WTC11 (cell line): ENCODE measurements around the gene TMPRSS12.

Source experiments
- CREM ChIP-seq: sonication (generic); formaldehyde crosslinking; IDR thresholded peaks from 2 replicates; pipeline ENCODE4 v1.8.1; 2022; ENCODE audit warnings: mild to moderate bottlenecking, missing genetic modification reagents, moderate library complexity
- ESRRA ChIP-seq: sonication (generic); formaldehyde crosslinking; IDR thresholded peaks from 2 replicates; pipeline ENCODE4 v1.8.1; 2022; ENCODE audit warnings: mild to moderate bottlenecking, missing genetic modification reagents, borderline replicate concordance
- GTF2I ChIP-seq: fragments of 250-450 bp; sonication (Bioruptor Pico); conservative IDR thresholded peaks from 2 replicates; pipeline ENCODE4 v1.4.0; 2021; ENCODE audit warnings: mild to moderate bottlenecking
- SOX15 ChIP-seq: fragments of 250-450 bp; sonication (Bioruptor Pico); IDR thresholded peaks from 2 replicates; pipeline ENCODE4 v1.9.0; 2021; ENCODE audit warnings: mild to moderate bottlenecking
- TCF7 ChIP-seq: sonication (generic); formaldehyde crosslinking; IDR thresholded peaks from 2 replicates; pipeline ENCODE4 v1.8.0; 2022; ENCODE audit warnings: mild to moderate bottlenecking, low read depth, missing genetic modification reagents, moderate library complexity
- ZNF121 ChIP-seq: sonication (generic); formaldehyde crosslinking; IDR thresholded peaks from 2 replicates; pipeline ENCODE4 v1.8.0; 2023; ENCODE audit warnings: missing genetic modification reagents
- ZNF219 ChIP-seq: sonication (generic); formaldehyde crosslinking; IDR thresholded peaks from 2 replicates; pipeline ENCODE4 v1.8.0; 2023; ENCODE audit warnings: missing genetic modification reagents, mild to moderate bottlenecking, borderline replicate concordance
- ZNF317 ChIP-seq: sonication (generic); formaldehyde crosslinking; IDR thresholded peaks from 2 replicates; pipeline ENCODE4 v1.8.1; 2023; ENCODE audit warnings: low read depth, mild to moderate bottlenecking, moderate library complexity, missing genetic modification reagents, borderline replicate concordance
- TF ChIP-seq, protein P1 (sequence below): fragments of 250-450 bp; sonication (Bioruptor Pico); IDR thresholded peaks from 2 replicates; pipeline ENCODE4 v1.9.0; 2021; ENCODE audit warnings: mild to moderate bottlenecking, borderline replicate concordance
- TF ChIP-seq, protein P2 (sequence below): sonication (generic); formaldehyde crosslinking; conservative IDR thresholded peaks from 2 replicates; pipeline ENCODE4 v1.8.1; 2022; ENCODE audit warnings: mild to moderate bottlenecking, missing genetic modification reagents
- TF ChIP-seq, protein P3 (sequence below): fragments of 200-600 bp; IDR thresholded peaks from 2 replicates; pipeline ENCODE4 v1.8.0; 2022; ENCODE audit warnings: antibody characterized with exemption
- TF ChIP-seq, protein P4 (sequence below): sonication (generic); formaldehyde crosslinking; IDR thresholded peaks from 2 replicates; pipeline ENCODE4 v1.8.1; 2022; ENCODE audit warnings: low read depth, mild to moderate bottlenecking, moderate library complexity, missing genetic modification reagents, borderline replicate concordance

DNA sequence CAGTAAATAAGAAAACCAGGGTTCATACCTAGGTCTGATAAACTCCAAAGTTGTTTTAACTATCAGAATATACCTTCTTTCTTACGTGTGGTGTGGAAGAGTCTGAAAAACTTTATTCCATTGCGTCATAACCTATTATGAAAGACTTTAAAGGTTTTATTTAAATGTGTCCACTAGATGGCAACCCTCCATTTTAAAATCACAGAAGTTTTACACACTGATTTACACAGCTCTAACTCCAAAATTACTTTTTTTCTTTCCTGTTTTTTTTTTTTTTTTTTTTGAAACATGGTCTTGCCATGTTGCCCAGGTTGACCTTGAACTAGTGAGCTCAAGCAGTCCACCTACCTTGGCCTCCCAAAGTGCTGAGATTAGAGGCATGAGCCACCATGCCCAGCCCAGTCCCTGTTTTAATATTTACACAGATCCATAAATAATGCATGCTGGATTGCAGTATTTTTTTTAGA is 17.3 kb upstream of the TMPRSS12 start:
- TF ChIP-seq GTF2I (CRISPR knock-in tag) (no peak), SOX15 (CRISPR knock-in tag) (no peak), ZNF121 (no peak), ZNF219 (CRISPR knock-in tag) (no peak), TCF7 (no peak), ESRRA (no peak), ZNF317 (no peak), CREM (CRISPR knock-in tag) (no peak)
- TF ChIP-seq, protein P1, sequence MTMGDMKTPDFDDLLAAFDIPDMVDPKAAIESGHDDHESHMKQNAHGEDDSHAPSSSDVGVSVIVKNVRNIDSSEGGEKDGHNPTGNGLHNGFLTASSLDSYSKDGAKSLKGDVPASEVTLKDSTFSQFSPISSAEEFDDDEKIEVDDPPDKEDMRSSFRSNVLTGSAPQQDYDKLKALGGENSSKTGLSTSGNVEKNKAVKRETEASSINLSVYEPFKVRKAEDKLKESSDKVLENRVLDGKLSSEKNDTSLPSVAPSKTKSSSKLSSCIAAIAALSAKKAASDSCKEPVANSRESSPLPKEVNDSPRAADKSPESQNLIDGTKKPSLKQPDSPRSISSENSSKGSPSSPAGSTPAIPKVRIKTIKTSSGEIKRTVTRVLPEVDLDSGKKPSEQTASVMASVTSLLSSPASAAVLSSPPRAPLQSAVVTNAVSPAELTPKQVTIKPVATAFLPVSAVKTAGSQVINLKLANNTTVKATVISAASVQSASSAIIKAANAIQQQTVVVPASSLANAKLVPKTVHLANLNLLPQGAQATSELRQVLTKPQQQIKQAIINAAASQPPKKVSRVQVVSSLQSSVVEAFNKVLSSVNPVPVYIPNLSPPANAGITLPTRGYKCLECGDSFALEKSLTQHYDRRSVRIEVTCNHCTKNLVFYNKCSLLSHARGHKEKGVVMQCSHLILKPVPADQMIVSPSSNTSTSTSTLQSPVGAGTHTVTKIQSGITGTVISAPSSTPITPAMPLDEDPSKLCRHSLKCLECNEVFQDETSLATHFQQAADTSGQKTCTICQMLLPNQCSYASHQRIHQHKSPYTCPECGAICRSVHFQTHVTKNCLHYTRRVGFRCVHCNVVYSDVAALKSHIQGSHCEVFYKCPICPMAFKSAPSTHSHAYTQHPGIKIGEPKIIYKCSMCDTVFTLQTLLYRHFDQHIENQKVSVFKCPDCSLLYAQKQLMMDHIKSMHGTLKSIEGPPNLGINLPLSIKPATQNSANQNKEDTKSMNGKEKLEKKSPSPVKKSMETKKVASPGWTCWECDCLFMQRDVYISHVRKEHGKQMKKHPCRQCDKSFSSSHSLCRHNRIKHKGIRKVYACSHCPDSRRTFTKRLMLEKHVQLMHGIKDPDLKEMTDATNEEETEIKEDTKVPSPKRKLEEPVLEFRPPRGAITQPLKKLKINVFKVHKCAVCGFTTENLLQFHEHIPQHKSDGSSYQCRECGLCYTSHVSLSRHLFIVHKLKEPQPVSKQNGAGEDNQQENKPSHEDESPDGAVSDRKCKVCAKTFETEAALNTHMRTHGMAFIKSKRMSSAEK: no peak
- TF ChIP-seq, protein P2, sequence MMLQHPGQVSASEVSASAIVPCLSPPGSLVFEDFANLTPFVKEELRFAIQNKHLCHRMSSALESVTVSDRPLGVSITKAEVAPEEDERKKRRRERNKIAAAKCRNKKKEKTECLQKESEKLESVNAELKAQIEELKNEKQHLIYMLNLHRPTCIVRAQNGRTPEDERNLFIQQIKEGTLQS (CRISPR knock-in tag): no peak
- TF ChIP-seq, protein P3, sequence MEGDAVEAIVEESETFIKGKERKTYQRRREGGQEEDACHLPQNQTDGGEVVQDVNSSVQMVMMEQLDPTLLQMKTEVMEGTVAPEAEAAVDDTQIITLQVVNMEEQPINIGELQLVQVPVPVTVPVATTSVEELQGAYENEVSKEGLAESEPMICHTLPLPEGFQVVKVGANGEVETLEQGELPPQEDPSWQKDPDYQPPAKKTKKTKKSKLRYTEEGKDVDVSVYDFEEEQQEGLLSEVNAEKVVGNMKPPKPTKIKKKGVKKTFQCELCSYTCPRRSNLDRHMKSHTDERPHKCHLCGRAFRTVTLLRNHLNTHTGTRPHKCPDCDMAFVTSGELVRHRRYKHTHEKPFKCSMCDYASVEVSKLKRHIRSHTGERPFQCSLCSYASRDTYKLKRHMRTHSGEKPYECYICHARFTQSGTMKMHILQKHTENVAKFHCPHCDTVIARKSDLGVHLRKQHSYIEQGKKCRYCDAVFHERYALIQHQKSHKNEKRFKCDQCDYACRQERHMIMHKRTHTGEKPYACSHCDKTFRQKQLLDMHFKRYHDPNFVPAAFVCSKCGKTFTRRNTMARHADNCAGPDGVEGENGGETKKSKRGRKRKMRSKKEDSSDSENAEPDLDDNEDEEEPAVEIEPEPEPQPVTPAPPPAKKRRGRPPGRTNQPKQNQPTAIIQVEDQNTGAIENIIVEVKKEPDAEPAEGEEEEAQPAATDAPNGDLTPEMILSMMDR: peak; percentile 34
- TF ChIP-seq, protein P4, sequence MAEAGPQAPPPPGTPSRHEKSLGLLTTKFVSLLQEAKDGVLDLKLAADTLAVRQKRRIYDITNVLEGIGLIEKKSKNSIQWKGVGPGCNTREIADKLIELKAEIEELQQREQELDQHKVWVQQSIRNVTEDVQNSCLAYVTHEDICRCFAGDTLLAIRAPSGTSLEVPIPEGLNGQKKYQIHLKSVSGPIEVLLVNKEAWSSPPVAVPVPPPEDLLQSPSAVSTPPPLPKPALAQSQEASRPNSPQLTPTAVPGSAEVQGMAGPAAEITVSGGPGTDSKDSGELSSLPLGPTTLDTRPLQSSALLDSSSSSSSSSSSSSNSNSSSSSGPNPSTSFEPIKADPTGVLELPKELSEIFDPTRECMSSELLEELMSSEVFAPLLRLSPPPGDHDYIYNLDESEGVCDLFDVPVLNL (CRISPR knock-in tag): no peak
